Vagina (tissue), 2 donors: ENCODE measurements around the gene ZNF503. TPM values are rescaled to one million over a fixed set of nuclear protein-coding genes. Genes with fewer than 3 reads are reported as not detected.
"Not testable (repeated sequence)": the region's sequence is repeated elsewhere in the genome, so short reads cannot be mapped to it uniquely, and the experiment has no call there.

Source experiments
- DNase-seq, 2 donors: peaks; one replicate each; pipeline ENCODE4 v3.0.0-alpha.2; 2017; ENCODE audit errors: extremely low spot score in 2 of 2
- H3K27ac ChIP-seq: fragments of 200-600 bp; sonication (generic); one replicate; pipeline ENCODE4 v1.5.1; 2019
- H3K27me3 ChIP-seq: fragments of 200-600 bp; sonication (generic); one replicate; pipeline ENCODE4 v1.5.1; 2019
- H3K36me3 ChIP-seq, 2 donors: fragments of 200-600 bp; sonication (generic); one replicate each; pipeline ENCODE4 v1.5.1; 2017 to 2019
- H3K4me1 ChIP-seq: fragments of 200-600 bp; sonication (generic); one replicate; pipeline ENCODE4 v1.5.1; 2019
- H3K4me3 ChIP-seq, 2 donors: fragments of 200-600 bp; sonication (generic); 1 replicate in 1 of 2; 2 replicates in 1 of 2; pipeline ENCODE4 v1.5.1; 2016 to 2019
- H3K9me3 ChIP-seq: fragments of 200-600 bp; sonication (generic); one replicate; pipeline ENCODE4 v1.5.1; 2019
- CTCF ChIP-seq, 3 experiments: fragments of 450-650 bp in 2 of 3; fragments of 200-600 bp in 1 of 3; sonication (generic) in 1 of 3; IDR thresholded peaks; one replicate each; pipeline ENCODE4 v1.5.1; 2017 to 2019; ENCODE audit warnings: antibody characterized with exemption in 3 of 3, mild to moderate bottlenecking in 2 of 3, moderate library complexity in 2 of 3
- POLR2A ChIP-seq, 2 donors: fragments of 450-650 bp; IDR thresholded peaks; one replicate each; pipeline ENCODE4 v1.6.1; 2017; ENCODE audit warnings: antibody characterized with exemption in 2 of 2, mild to moderate bottlenecking in 2 of 2, moderate library complexity in 2 of 2
- POLR2AphosphoS5 ChIP-seq, 2 donors: sonication (generic); formaldehyde crosslinking; IDR thresholded peaks; one replicate each; pipeline ENCODE4 v1.9.0; 2017; ENCODE audit warnings: antibody characterized with exemption in 2 of 2, mild to moderate bottlenecking in 2 of 2, low read depth in 1 of 2; ENCODE audit not compliant: insufficient read depth in 1 of 2
- intact Hi-C: fragments of 100-400 bp; cut with DNase I; formaldehyde crosslinking; loops from one replicate; pipeline ENCODE4 v1.15.1; 2023
- total RNA-seq: library from RNA; depleted of rRNA; stranded (reverse); fragments of >200 nt; gene quantifications from one replicate; pipeline ENCODE4 v1.2.3, GENCODE V29; 2016

The ZNF503 gene
- total RNA-seq, 1 donor from 2014 or later = 24.6 TPM

GRCh38 chr10:75375838-75376237 lies 25.7 kb downstream of the ZNF503 start:
- intact Hi-C loops = no loop called here
- TF ChIP-seq CTCF (IDR thresholded peaks at IDR 0.05) (no peak), POLR2A (IDR thresholded peaks at IDR 0.05) (no peak)
- Histone ChIP-seq H3K4me3 (no peak overlapping the region), H3K4me1 (no peaks in the 10 kb centered on the region), H3K9me3 (no peaks in the 10 kb centered on the region), H3K36me3 (no peaks in the 10 kb centered on the region), H3K27me3 (no peaks in the 10 kb centered on the region), H3K27ac (no peak overlapping the region)
- DNase-seq = no peak

- H3K36me3 ChIP-seq = no peaks in the 10 kb centered on the region
- no peaks in the 10 kb centered on the region for H3K27me3 ChIP-seq
- no peak overlapping the region for H3K4me3 ChIP-seq
- intact Hi-C loops = no loop called here
- no peaks in the 10 kb centered on the region for H3K4me1 ChIP-seq
- no peaks in the 10 kb centered on the region for H3K9me3 ChIP-seq
- no peak for DNase-seq
- H3K27ac ChIP-seq = no peak overlapping the region
- TF ChIP-seq POLR2AphosphoS5 (IDR thresholded peaks at IDR 0.05; ENCODE audit: insufficient read depth in 1 of 2, low read depth in 1 of 2) (no peak), POLR2A (IDR thresholded peaks at IDR 0.05) (no peak), CTCF (IDR thresholded peaks at IDR 0.05) (no peak)
These were observed 30.6 kb downstream of the ZNF503 start for GRCh38 chr10:75371010-75371409.

GRCh38 chr10:75369838-75370237 lies 31.7 kb downstream of the ZNF503 start:
- H3K4me3 ChIP-seq, H3K36me3 ChIP-seq, intact Hi-C loops, H3K27me3 ChIP-seq, H3K4me1 ChIP-seq, H3K27ac ChIP-seq, H3K9me3 ChIP-seq, DNase-seq: not testable (repeated sequence)

- H3K27me3 ChIP-seq = no peaks in the 10 kb centered on the region
- H3K9me3 ChIP-seq = no peaks in the 10 kb centered on the region
- DNase-seq = no peak
- intact Hi-C loops = no loop called here
- TF ChIP-seq POLR2A (IDR thresholded peaks at IDR 0.05) (no peak), POLR2AphosphoS5 (IDR thresholded peaks at IDR 0.05; ENCODE audit: insufficient read depth in 1 of 2, low read depth in 1 of 2) (no peak), CTCF (IDR thresholded peaks at IDR 0.05) (no peak)
- no peaks in the 10 kb centered on the region for H3K36me3 ChIP-seq
- no peak overlapping the region for H3K4me3 ChIP-seq
- no peaks in the 10 kb centered on the region for H3K4me1 ChIP-seq
- no peak overlapping the region for H3K27ac ChIP-seq
These were observed 33.7 kb downstream of the ZNF503 start for GRCh38 chr10:75367901-75368300.

GRCh38 chr10:75367021-75367487 lies 34.5 kb downstream of the ZNF503 start:
- H3K27me3 ChIP-seq = no peaks in the 10 kb centered on the region
- TF ChIP-seq POLR2AphosphoS5 (IDR thresholded peaks at IDR 0.05; ENCODE audit: insufficient read depth in 1 of 2, low read depth in 1 of 2) (no peak), CTCF (IDR thresholded peaks at IDR 0.05) (no peak), POLR2A (IDR thresholded peaks at IDR 0.05) (no peak)
- H3K4me1 ChIP-seq = no peaks in the 10 kb centered on the region
- no peaks in the 10 kb centered on the region for H3K36me3 ChIP-seq
- DNase-seq = no peak
- H3K27ac ChIP-seq = no peak overlapping the region
- no peaks in the 10 kb centered on the region for H3K9me3 ChIP-seq
- intact Hi-C loops = no loop called here
- H3K4me3 ChIP-seq = no peak overlapping the region

GRCh38 chr10:75363431-75363830 lies 38.1 kb downstream of the ZNF503 start:
- Histone ChIP-seq H3K27me3 (no peaks in the 10 kb centered on the region), H3K9me3 (no peaks in the 10 kb centered on the region), H3K4me1 (no peaks in the 10 kb centered on the region), H3K36me3 (no peaks in the 10 kb centered on the region), H3K27ac (no peak overlapping the region), H3K4me3 (no peak overlapping the region)
- TF ChIP-seq POLR2AphosphoS5 (IDR thresholded peaks at IDR 0.05; ENCODE audit: insufficient read depth in 1 of 2, low read depth in 1 of 2) (no peak), CTCF (IDR thresholded peaks at IDR 0.05) (no peak), POLR2A (IDR thresholded peaks at IDR 0.05) (no peak)
- no peak for DNase-seq
- intact Hi-C loops = no loop called here

GRCh38 chr10:75359876-75360275 lies 41.7 kb downstream of the ZNF503 start:
- intact Hi-C loops, H3K9me3 ChIP-seq: not testable (repeated sequence)

More at GRCh38 chr10:75359876-75360275, 41.7 kb downstream of the ZNF503 start:
- H3K27me3 ChIP-seq, H3K36me3 ChIP-seq, H3K27ac ChIP-seq, H3K4me1 ChIP-seq, H3K4me3 ChIP-seq, DNase-seq: not testable (repeated sequence)
